Mesenchymal stem cell (in vitro differentiated cells and primary cell): Measurements from ENCODE around the gene ARMC8.

ENCODE experiments used
- DNase-seq: peaks from one replicate; pipeline ENCODE4 v3.0.0-alpha.2; 2013
- H2AFZ ChIP-seq: one replicate; pipeline ENCODE4 v1.6.1; 2013; ENCODE audit warnings: low read depth, mild to moderate bottlenecking, control low read depth, inconsistent platforms, low read length, moderate library complexity
- H2AK5ac ChIP-seq: 2 replicates; pipeline ENCODE4 v1.6.1; 2013; ENCODE audit warnings: low read length, moderate library complexity, mild to moderate bottlenecking, inconsistent platforms; ENCODE audit not compliant: severe bottlenecking
- H2BK120ac ChIP-seq: one replicate; pipeline ENCODE4 v1.6.1; 2013; ENCODE audit warnings: low read depth, mild to moderate bottlenecking, inconsistent platforms, low read length, moderate library complexity
- H2BK12ac ChIP-seq, 2 experiments: one replicate each; pipeline ENCODE4 v1.6.1; 2013; ENCODE audit warnings: inconsistent platforms in 2 of 2, low read length in 2 of 2, mild to moderate bottlenecking in 2 of 2, moderate library complexity in 2 of 2, control low read depth in 1 of 2
- H2BK15ac ChIP-seq: one replicate; pipeline ENCODE4 v1.6.1; 2013; ENCODE audit warnings: mild to moderate bottlenecking, low read depth, inconsistent platforms; ENCODE audit not compliant: poor library complexity, severe bottlenecking
- H2BK5ac ChIP-seq: 2 replicates; pipeline ENCODE4 v1.6.1; 2013; ENCODE audit warnings: low read depth, mild to moderate bottlenecking, low read length, control low read depth, inconsistent platforms; ENCODE audit not compliant: poor library complexity, severe bottlenecking
- H3K14ac ChIP-seq, 2 experiments: one replicate each; pipeline ENCODE4 v1.6.1; 2013; ENCODE audit warnings: inconsistent platforms in 2 of 2, low read length in 2 of 2, control low read depth in 1 of 2, mild to moderate bottlenecking in 1 of 2, moderate library complexity in 1 of 2
- H3K18ac ChIP-seq, 2 experiments: one replicate each; pipeline ENCODE4 v1.6.1; 2013; ENCODE audit warnings: inconsistent platforms in 2 of 2, low read length in 2 of 2, control low read depth in 1 of 2, low read depth in 1 of 2, mild to moderate bottlenecking in 1 of 2
- H3K23ac ChIP-seq, 2 experiments: one replicate each; pipeline ENCODE4 v1.6.1; 2013; ENCODE audit warnings: inconsistent platforms in 2 of 2, low read length in 2 of 2, mild to moderate bottlenecking in 2 of 2, moderate library complexity in 2 of 2, control low read depth in 1 of 2
- H3K27ac ChIP-seq: 2 replicates; pipeline ENCODE4 v1.5.1; 2013; ENCODE audit warnings: mild to moderate bottlenecking, moderate library complexity, low read length, control low read depth, inconsistent platforms; ENCODE audit not compliant: poor library complexity, severe bottlenecking
- H3K27me3 ChIP-seq, 2 experiments: 2 replicates each; pipeline versions ENCODE4 v1.6.1 to v1.7.0; 2013; ENCODE audit warnings: low read length in 2 of 2, mild to moderate bottlenecking in 2 of 2, moderate library complexity in 2 of 2, control low read depth in 1 of 2, inconsistent platforms in 1 of 2; ENCODE audit not compliant: control insufficient read depth in 1 of 2, insufficient read depth in 1 of 2
- H3K36me3 ChIP-seq, 2 experiments: 2 replicates each; pipeline versions ENCODE4 v1.6.1 to v1.7.0; 2013; ENCODE audit warnings: low read length in 2 of 2, control low read depth in 1 of 2, inconsistent platforms in 1 of 2, low read depth in 1 of 2, mild to moderate bottlenecking in 1 of 2; ENCODE audit not compliant: insufficient read depth in 2 of 2, control insufficient read depth in 1 of 2
- H3K4ac ChIP-seq, 2 experiments: one replicate each; pipeline ENCODE4 v1.6.1; 2013; ENCODE audit warnings: inconsistent platforms in 2 of 2, low read length in 2 of 2, mild to moderate bottlenecking in 2 of 2, moderate library complexity in 2 of 2, control low read depth in 1 of 2, low read depth in 1 of 2
- H3K4me1 ChIP-seq: 2 replicates; pipeline ENCODE4 v1.6.1; 2013; ENCODE audit warnings: low read depth, low read length, control low read depth; ENCODE audit not compliant: control insufficient read depth, insufficient read depth
- H3K4me2 ChIP-seq: 2 replicates; pipeline ENCODE4 v1.6.1; 2013; ENCODE audit warnings: low read length, mild to moderate bottlenecking, inconsistent platforms; ENCODE audit not compliant: poor library complexity, severe bottlenecking
- H3K4me3 ChIP-seq, 2 experiments: 2 replicates each; pipeline versions ENCODE4 v1.5.1 to v1.7.0; 2013; ENCODE audit warnings: low read length in 2 of 2, mild to moderate bottlenecking in 2 of 2, control low read depth in 1 of 2, low read depth in 1 of 2; ENCODE audit not compliant: insufficient read depth in 1 of 2
- H3K79me1 ChIP-seq: replicated peaks from 2 replicates; pipeline ENCODE4 v1.6.1; 2013; ENCODE audit warnings: mild to moderate bottlenecking, control low read depth, low read length, inconsistent platforms; ENCODE audit not compliant: poor library complexity, severe bottlenecking
- H3K9ac ChIP-seq: 2 replicates; pipeline ENCODE4 v1.7.0; 2013; ENCODE audit warnings: mild to moderate bottlenecking, low read length, moderate library complexity
- H3K9me3 ChIP-seq: 2 replicates; pipeline ENCODE4 v1.7.0; 2013; ENCODE audit warnings: mild to moderate bottlenecking, low read length; ENCODE audit not compliant: control insufficient read depth
- H4K8ac ChIP-seq: one replicate; pipeline ENCODE4 v1.6.1; 2013; ENCODE audit warnings: inconsistent platforms, mild to moderate bottlenecking, low read length, moderate library complexity
- H4K91ac ChIP-seq: one replicate; pipeline ENCODE4 v1.6.1; 2013; ENCODE audit warnings: mild to moderate bottlenecking, low read length, inconsistent platforms
- WGBS: methylation state at CpG from one replicate; pipeline ENCODE4 v1.1.7; 2013; ENCODE audit warnings: mixed read lengths; 5-methylcytosine and 5-hydroxymethylcytosine counted together

Gene ARMC8

DNA sequence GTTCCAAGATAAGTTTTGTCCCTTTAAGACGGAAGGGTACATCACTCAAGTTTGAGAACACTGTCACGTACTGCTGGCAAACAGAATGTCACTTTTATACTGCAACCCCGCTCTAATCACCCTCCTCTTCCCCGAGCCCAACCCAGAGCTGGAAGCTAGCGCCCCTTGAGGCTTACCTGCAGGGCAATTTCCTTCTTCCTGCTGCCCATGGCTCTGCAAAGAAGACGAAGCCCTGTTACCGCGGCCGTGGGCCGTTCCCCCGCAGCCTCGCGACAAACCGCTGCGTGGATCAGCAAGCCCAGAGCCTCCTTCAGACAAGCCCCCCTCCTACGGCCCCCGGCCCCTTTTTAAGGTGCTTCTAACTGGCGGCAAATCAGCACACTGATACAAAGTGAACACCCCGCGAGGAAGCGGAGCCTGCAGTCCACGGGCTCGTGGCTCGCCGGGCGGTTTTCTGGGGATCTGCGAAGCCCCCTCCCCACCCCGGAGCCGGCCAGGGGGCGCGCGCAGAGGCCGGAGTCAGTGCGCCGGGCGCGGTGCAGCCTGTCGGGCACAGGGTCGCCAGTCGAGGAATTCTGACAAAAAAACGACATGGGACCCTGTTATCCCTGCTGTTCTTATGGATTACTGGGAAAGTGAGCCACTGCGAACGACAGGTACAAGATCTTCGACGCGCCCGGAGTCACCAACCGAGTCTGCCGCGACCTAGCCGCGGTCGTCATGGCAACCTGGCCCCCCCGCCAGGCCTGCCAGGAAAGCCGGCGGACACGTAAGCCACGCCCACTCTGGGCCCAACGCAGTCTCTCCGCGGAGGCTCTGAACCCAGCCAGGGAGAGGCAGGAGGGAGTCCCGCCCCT lies 142.3 kb downstream of the ARMC8 start, which contains the start of gene NME9:
TSS of gene NME9 (minus strand) at position 725 of the 857 bp plus-strand sequence. CDS start at position 209, 516 bp downstream.
- 2% methylated on average over 62 of the region's 62 CpGs for WGBS
- H2BK120ac ChIP-seq: no peak within 1 kb of the TSS

GRCh38 chr3:138329984-138330293 lies 142.8 kb downstream of the ARMC8 start:
- Histone ChIP-seq H4K8ac (no peak overlapping the region), H3K23ac (peak overlapping the region in 1 of 2 experiments; percentile 34), H2BK120ac (no peak overlapping the region)

More for the DNA sequence above, 142.3 kb downstream of the ARMC8 start, which contains the start of gene NME9:
- H4K8ac ChIP-seq: peak within 1 kb of the TSS; percentile 27
- peak within 1 kb of the TSS; percentile 93 for H2AFZ ChIP-seq
- H3K27ac ChIP-seq: no peak within 1 kb of the TSS
- peaks cover 0 to 12% of the 10 kb centered on the region in 2 experiments for H3K27me3 ChIP-seq
- H4K91ac ChIP-seq: no peak within 1 kb of the TSS
- H3K4ac ChIP-seq: no peak within 1 kb of the TSS
- peak within 1 kb of the TSS; percentile 77 for H3K9ac ChIP-seq
- H3K4me3 ChIP-seq: peak within 1 kb of the TSS; percentile 71 to 80
- peaks cover 4% of the 10 kb centered on the region for H3K4me1 ChIP-seq
- no peaks in the 10 kb centered on the region for H3K9me3 ChIP-seq
- no peak within 1 kb of the TSS for H2AK5ac ChIP-seq
- H2BK12ac ChIP-seq: no peak within 1 kb of the TSS
- no peak within 1 kb of the TSS for H3K14ac ChIP-seq
- no peaks in the 10 kb centered on the region for H3K79me1 ChIP-seq
- H2BK15ac ChIP-seq: peak within 1 kb of the TSS; percentile 30
- peak; percentile 87 for DNase-seq
- peak within 1 kb of the TSS; percentile 100 for H3K4me2 ChIP-seq
- H3K18ac ChIP-seq: peak within 1 kb of the TSS; percentile 48 to 61
- peak within 1 kb of the TSS in 1 of 2 experiments; percentile 87 for H3K23ac ChIP-seq
- H3K36me3 ChIP-seq: no peaks in the 10 kb centered on the region
- no peak within 1 kb of the TSS for H2BK5ac ChIP-seq

DNA sequence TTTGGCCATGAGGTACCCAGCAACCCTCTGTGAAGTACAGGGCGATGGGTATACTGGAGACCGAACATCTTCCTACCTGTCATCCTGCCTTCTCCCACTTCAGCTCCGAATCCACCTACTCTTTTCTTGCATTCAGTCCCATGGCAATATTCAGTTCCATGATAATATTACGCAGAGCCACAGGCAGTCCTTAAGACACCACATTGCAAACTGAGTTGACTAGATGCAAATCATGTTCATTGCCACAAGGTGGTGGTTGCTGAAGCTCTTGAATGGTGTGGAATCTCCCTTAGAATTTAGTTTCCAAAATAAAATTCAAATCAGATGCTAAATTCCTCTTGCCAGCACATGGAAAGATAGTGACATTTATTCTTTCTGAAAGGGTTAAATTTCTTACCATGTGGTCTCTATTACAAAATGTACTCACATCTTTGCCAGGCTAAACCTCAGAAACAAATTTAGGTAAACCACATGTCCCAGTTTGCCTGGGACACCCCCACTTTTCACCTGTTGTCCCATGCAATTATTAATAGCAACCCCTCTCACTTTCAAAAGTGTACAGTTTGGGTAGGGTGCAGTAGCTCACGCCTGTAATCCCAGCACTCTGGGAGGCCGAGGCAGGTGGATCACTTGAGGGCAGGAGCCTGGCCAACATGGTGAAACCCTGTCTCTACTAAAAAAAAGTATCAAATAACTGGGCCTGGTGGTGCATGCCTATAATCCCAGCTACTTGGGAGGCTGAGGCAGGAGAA lies 144.2 kb downstream of the ARMC8 start:
- no peak overlapping the region for H2BK15ac ChIP-seq
- H3K36me3 ChIP-seq: no peaks in the 10 kb centered on the region
- no peak overlapping the region for H3K4me2 ChIP-seq
- peaks cover 10 to 22% of the 10 kb centered on the region in 2 experiments for H3K27me3 ChIP-seq
- H3K18ac ChIP-seq: no peak overlapping the region
- peaks cover 4% of the 10 kb centered on the region for H3K4me1 ChIP-seq
- H4K91ac ChIP-seq: no peak overlapping the region
- no peak overlapping the region for H4K8ac ChIP-seq
- H3K9me3 ChIP-seq: no peaks in the 10 kb centered on the region
- H2AK5ac ChIP-seq: no peak overlapping the region
- 94% methylated on average over 5 of the region's 6 CpGs for WGBS
- H2BK12ac ChIP-seq: no peak overlapping the region
- H2AFZ ChIP-seq: no peak overlapping the region
- no peak overlapping the region for H3K27ac ChIP-seq
- no peak overlapping the region for H2BK120ac ChIP-seq
- no peak overlapping the region for H2BK5ac ChIP-seq
- H3K79me1 ChIP-seq: no peaks in the 10 kb centered on the region
- H3K4ac ChIP-seq: no peak overlapping the region
- H3K14ac ChIP-seq: no peak overlapping the region
- DNase-seq: peak; percentile 30
- no peak overlapping the region for H3K9ac ChIP-seq
- H3K4me3 ChIP-seq: no peak overlapping the region
- H3K23ac ChIP-seq: no peak overlapping the region

More at GRCh38 chr3:138329984-138330293, 142.8 kb downstream of the ARMC8 start:
- WGBS: 0% methylated on average over 4 of the region's 7 CpGs
- Histone ChIP-seq H2BK15ac (no peak overlapping the region), H3K18ac (no peak overlapping the region), H3K4me2 (peak overlapping the region; percentile 100), H3K79me1 (no peaks in the 10 kb centered on the region), H3K27me3 (peaks cover 5 to 18% of the 10 kb centered on the region in 2 experiments), H3K36me3 (no peaks in the 10 kb centered on the region), H3K4me3 (peak overlapping the region; percentile 71 to 80), H3K9ac (peak overlapping the region; percentile 77), H2AK5ac (no peak overlapping the region), H2AFZ (peak overlapping the region; percentile 93), H3K4me1 (peaks cover 4% of the 10 kb centered on the region), H4K91ac (no peak overlapping the region), H3K14ac (no peak overlapping the region), H3K27ac (no peak overlapping the region), H3K4ac (no peak overlapping the region), H3K9me3 (no peaks in the 10 kb centered on the region), H2BK12ac (no peak overlapping the region), H2BK5ac (no peak overlapping the region)
- DNase-seq: no peak
